Lower leg skin (tissue), 3 donors: ENCODE data around the gene TSR3.

Experiments used
- CTCF ChIP-seq, 3 donors: fragments of 450-650 bp; IDR thresholded peaks; one replicate each; pipeline ENCODE4 v1.5.1; 2016; ENCODE audit warnings: antibody characterized with exemption in 3 of 3, mild to moderate bottlenecking in 3 of 3, moderate library complexity in 2 of 3
- POLR2A ChIP-seq, 2 donors: fragments of 450-650 bp; IDR thresholded peaks; one replicate each; pipeline ENCODE4 v1.6.1; 2016 to 2017; ENCODE audit warnings: antibody characterized with exemption in 2 of 2, mild to moderate bottlenecking in 1 of 2, moderate library complexity in 1 of 2

- no peak for TF ChIP-seq POLR2A (IDR thresholded peaks at IDR 0.05)
- TF ChIP-seq CTCF (IDR thresholded peaks at IDR 0.05): no peak
Measured at GRCh38 chr16:1330931-1331711, 20.6 kb downstream of the TSR3 start.
